C4-2B (cell line): Measurements from ENCODE around the gene ACOX1.
A peak's percentile ranks its signal among the peaks of the same experiment; 100 is the strongest.

ENCODE experiments used
- ZFX ChIP-seq: fragments of 450-650 bp; IDR thresholded peaks from 2 replicates; pipeline ENCODE4 v1.6.1; 2017
- TF ChIP-seq, protein P1 (sequence below): fragments of 450-650 bp; conservative IDR thresholded peaks from 2 replicates; pipeline ENCODE4 v1.5.1; 2017; ENCODE audit warnings: mild to moderate bottlenecking

DNA sequence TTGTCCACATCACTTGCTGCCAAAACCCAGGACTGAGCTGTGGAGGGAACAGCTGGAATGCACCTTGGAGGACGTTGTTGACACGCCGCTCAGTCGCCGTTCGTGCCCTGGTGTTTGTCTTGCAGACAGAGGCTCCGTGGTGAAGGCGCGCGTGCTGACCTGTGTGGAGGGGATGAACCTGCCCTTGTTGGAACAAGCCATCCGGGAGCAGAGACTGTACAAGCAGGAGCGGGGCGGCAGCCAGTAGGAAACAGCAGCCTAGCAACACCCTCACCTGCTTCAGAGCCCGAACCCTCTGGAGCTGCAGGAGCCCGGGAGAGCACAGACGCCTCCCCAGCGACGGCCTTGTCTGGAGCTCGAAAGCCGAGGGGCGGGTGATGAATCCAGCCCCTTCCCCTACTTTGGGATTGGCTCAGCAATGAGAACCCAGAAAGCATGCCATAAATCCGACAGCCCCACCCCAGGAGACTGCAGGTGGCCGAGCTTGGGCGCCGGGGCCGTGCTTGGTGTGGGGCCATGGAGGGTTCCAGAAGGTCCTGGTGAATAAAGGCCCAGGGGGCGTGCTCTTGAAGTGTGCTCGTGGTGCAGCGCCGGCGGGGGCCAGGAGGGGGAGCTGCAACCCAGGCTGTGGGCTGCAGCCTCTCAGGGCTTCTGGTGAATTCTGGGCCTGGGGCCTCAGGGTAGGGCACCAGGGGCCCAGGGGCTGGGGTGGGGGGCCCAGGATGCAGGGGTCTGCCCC, 21.2 kb upstream of the ACOX1 start:
- TF ChIP-seq, protein P1, sequence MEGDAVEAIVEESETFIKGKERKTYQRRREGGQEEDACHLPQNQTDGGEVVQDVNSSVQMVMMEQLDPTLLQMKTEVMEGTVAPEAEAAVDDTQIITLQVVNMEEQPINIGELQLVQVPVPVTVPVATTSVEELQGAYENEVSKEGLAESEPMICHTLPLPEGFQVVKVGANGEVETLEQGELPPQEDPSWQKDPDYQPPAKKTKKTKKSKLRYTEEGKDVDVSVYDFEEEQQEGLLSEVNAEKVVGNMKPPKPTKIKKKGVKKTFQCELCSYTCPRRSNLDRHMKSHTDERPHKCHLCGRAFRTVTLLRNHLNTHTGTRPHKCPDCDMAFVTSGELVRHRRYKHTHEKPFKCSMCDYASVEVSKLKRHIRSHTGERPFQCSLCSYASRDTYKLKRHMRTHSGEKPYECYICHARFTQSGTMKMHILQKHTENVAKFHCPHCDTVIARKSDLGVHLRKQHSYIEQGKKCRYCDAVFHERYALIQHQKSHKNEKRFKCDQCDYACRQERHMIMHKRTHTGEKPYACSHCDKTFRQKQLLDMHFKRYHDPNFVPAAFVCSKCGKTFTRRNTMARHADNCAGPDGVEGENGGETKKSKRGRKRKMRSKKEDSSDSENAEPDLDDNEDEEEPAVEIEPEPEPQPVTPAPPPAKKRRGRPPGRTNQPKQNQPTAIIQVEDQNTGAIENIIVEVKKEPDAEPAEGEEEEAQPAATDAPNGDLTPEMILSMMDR: peak; percentile 98
- peak; percentile 43; the same call in 1 of the 2 replicates for TF ChIP-seq ZFX
